Activated CD4-positive, alpha-beta T cell treated with anti-CD3 and anti-CD28 coated beads for 48 hours (primary cell): ENCODE data around the gene NBL1.

Experiments
- DNase-seq: peaks from one replicate; pipeline ENCODE4 v3.0.0-alpha.2; 2020

NBL1 gene

GRCh38 chr1:19647643-19648042 lies 3.5 kb downstream of the NBL1 start:
- peak; percentile 29 for DNase-seq

DNA sequence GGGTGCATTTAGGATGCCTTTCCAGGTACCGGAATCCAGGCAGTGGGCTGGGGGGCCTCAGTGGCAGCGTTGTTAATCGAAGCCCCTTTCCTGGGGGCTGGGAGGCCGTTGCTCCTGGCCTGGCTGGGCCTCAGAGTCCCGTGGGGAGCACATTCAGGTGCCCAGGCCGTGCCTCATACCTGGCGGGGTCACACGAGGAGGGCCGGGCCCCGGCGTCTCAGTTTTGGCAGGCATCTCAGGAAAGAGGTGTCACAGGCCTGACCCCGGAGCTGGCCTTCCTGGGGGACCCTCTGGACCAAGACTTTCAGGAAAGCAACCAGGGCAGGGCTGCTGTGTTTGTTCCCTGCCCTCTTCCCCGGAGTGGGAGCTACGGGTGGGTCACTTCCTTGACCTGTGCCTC lies 4.1 kb downstream of the NBL1 start:
- DNase-seq, result no peak

DNA sequence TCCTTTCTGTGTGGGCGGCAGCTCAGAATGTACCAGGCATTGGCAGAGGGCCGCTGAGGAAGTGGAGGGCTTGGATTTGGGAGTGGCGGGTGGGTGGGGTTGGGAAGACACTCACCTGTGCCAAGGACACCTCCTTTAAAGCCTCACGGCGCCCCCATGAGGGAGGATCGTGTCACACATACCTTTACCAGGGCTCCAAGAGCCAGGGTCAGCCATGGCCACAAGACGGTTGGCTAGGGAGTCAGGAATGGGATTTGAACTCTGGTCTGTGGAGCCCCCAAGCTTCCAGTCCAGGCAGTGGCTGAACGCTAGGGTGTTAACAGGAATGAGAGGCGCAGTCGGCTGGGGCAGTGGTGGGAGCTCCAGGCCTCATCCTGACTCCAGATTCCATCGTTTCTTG lies 4.6 kb downstream of the NBL1 start:
- peak; percentile 37 for DNase-seq

GRCh38 chr1:19650416-19651140 lies 6.5 kb downstream of the NBL1 start:
- no peak for DNase-seq

DNA sequence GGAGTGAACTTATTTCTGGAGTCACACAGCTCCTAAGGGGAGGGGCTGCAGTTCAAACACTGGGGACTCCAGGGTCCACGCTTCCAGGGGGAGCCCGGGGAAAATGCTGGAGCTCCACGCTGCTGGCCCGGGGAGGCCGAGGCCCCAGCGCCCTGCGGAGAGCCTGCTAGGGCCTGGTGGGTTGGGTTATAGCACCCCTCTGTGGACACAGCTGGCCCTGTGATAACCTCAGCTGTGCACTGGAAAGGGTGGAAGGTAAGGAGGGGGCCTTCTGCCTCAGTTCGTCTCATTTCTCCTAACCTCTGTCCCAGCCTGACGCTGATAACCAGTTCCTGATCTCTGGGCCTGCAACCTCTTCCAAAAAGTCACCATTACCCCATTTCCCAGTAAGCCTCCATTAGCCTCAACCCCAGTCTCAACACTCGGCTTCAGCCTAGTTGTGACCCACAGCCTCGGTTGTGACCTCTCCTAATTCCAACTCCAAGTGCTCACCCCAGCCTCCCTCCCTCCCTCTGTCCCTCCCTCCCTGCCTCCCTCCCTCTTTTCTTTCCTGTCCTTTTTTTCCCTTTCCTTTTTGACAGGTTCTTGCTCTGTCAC lies 7.1 kb downstream of the NBL1 start:
- peak; percentile 65 for DNase-seq

- DNase-seq, result no peak
These were observed 10.3 kb downstream of the NBL1 start for GRCh38 chr1:19654386-19654785.

DNA sequence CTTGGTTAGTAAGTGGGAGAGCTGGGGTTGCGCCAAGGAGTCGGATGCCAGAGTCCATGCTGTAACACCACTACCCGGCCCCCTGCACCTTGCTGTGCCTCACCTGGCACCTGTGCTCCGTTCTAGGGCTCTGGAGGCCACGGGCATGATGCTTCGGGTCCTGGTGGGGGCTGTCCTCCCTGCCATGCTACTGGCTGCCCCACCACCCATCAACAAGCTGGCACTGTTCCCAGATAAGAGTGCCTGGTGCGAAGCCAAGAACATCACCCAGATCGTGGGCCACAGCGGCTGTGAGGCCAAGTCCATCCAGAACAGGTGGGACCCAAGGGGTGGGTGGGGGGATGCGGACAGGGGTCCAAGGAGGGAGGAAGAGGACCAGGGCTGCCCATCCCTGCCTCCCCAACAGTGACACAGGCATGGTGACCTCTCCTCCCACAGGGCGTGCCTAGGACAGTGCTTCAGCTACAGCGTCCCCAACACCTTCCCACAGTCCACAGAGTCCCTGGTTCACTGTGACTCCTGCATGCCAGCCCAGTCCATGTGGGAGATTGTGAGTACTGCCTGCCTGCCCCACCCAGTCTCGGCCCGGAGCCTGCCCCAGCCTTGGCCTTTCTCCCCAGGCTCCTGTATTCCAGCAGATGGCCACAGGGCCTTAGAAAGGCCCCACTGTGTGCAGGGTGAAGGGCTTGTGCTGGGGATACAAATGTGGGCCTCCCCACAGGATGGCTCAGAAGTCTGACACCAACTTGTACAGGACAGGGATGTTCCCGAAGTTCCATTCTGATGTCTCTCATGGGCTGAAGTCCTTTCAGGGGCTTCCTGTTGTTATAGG lies 11.0 kb downstream of the NBL1 start:
- no peak for DNase-seq

DNA sequence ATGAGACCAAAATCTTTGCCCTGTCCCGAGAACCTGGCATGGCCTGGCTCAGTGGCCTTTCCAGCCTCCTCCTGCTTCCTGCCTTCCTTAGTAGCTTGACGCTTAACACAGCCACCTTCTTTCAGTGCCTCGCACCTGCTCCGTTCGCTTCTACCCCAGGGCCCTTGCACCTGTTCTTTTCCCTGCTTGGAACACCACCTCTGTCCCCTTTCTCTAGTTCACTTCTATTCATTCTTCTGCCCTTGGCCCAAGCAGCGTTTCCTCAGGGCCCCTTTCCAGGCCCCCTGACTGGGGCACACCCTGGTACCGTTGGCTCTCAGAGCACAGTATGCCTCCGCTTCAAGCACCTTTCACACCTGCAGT lies 11.6 kb downstream of the NBL1 start:
- no peak for DNase-seq

DNA sequence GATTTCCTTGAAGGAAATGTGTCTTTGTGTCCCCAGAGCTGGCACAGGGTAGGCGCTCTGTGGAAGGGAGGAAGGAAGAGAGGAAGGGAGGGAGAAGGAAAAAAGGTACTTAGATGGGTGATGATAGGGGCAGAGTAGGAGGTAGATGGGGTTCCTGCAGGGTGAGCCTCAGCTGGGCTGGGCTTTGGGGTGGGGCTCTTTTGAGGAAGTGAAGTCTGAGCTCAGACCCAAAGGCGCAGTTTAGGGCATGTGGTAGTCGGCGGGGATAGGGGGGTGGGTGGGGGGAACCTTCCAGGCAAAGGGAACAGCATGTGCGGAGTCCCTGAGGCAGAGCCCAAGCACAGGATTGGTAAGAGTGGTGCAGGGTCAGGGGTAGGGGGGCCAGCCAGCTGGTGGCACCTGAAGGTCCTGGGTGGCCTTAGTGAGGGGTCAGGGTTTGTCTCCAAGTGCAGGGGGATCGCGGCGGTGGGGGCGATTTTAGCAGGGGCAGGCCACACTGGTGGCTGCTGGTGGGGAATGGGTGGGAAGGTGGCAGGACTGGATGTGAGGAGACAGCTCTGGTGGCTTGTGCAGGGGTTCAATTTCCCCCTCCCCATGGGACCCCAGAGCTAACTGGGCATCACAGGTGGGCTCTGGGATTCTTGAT lies 12.1 kb downstream of the NBL1 start:
- no peak for DNase-seq

DNA sequence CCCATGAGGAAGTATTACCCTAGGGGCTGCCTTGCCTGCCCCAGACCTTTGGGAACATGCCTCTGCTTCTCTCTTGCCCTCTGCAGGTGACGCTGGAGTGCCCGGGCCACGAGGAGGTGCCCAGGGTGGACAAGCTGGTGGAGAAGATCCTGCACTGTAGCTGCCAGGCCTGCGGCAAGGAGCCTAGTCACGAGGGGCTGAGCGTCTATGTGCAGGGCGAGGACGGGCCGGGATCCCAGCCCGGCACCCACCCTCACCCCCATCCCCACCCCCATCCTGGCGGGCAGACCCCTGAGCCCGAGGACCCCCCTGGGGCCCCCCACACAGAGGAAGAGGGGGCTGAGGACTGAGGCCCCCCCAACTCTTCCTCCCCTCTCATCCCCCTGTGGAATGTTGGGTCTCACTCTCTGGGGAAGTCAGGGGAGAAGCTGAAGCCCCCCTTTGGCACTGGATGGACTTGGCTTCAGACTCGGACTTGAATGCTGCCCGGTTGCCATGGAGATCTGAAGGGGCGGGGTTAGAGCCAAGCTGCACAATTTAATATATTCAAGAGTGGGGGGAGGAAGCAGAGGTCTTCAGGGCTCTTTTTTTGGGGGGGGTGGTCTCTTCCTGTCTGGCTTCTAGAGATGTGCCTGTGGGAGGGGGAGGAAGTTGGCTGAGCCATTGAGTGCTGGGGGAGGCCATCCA lies 12.8 kb downstream of the NBL1 start:
- DNase-seq, result no peak

DNA sequence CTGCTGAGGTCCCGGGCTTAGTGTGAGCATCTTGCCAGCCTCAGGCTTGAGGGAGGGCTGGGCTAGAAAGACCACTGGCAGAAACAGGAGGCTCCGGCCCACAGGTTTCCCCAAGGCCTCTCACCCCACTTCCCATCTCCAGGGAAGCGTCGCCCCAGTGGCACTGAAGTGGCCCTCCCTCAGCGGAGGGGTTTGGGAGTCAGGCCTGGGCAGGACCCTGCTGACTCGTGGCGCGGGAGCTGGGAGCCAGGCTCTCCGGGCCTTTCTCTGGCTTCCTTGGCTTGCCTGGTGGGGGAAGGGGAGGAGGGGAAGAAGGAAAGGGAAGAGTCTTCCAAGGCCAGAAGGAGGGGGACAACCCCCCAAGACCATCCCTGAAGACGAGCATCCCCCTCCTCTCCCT lies 13.4 kb downstream of the NBL1 start:
- DNase-seq, result no peak

DNA sequence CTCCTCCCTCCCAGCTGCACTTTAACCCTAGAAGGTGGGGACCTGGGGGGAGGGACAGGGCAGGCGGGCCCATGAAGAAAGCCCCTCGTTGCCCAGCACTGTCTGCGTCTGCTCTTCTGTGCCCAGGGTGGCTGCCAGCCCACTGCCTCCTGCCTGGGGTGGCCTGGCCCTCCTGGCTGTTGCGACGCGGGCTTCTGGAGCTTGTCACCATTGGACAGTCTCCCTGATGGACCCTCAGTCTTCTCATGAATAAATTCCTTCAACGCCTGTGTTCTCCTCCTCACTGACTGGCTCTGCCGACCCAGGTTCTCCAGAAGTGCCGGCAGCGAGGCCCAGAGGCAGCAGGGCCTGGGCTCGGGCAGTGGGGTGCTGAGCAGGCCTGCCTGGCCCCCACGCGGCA lies 14.1 kb downstream of the NBL1 start:
- DNase-seq, result no peak

- peak; percentile 64 for DNase-seq
These were observed 17.7 kb downstream of the NBL1 start for GRCh38 chr1:19661721-19662228.

DNA sequence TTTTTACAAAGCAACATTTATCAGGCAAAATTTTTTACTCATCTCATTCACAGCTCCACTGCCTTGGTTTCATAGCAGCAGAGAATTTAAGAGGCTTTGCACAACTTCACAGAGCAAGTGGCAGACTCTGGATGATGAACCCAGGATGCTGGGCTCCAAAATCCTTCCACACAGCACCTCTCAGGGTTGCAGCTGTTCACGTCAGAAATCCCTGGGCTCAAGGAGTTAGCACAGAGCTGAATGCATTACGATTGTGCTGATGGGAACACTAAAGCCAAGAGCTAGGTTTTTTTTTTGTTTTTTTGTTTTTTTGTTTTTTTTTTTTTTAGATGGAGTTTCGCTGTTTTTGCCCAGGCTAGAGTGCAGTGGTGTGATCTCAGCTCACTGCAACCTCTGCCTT lies 18.2 kb downstream of the NBL1 start:
- no peak for DNase-seq

- DNase-seq, result peak; percentile 51
These were observed 20.5 kb downstream of the NBL1 start, which contains the start of gene HTR6 for GRCh38 chr1:19664453-19665185. TSS of gene HTR6 (plus strand) at chr1:19664875. CDS start at chr1:19665754, 879 bp downstream.

- DNase-seq, result no peak
These were observed 21.0 kb downstream of the NBL1 start for GRCh38 chr1:19665186-19665495.

DNA sequence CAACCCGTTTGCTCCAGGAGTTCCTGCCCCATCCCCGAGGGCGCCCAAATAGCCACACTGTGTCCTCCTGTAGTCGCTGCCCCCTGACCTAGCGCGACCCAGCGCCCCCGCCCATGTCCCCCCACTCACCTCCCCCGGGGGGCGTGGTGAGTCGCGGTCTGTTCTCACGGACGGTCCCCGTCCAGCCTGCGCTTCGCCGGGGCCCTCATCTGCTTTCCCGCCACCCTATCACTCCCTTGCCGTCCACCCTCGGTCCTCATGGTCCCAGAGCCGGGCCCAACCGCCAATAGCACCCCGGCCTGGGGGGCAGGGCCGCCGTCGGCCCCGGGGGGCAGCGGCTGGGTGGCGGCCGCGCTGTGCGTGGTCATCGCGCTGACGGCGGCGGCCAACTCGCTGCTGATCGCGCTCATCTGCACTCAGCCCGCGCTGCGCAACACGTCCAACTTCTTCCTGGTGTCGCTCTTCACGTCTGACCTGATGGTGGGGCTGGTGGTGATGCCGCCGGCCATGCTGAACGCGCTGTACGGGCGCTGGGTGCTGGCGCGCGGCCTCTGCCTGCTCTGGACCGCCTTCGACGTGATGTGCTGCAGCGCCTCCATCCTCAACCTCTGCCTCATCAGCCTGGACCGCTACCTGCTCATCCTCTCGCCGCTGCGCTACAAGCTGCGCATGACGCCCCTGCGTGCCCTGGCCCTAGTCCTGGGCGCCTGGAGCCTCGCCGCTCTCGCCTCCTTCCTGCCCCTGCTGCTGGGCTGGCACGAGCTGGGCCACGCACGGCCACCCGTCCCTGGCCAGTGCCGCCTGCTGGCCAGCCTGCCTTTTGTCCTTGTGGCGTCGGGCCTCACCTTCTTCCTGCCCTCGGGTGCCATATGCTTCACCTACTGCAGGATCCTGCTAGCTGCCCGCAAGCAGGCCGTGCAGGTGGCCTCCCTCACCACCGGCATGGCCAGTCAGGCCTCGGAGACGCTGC lies 21.7 kb downstream of the NBL1 start:
- DNase-seq, result no peak

- DNase-seq, result no peak
These were observed 24.8 kb downstream of the NBL1 start for GRCh38 chr1:19668888-19669287.

DNA sequence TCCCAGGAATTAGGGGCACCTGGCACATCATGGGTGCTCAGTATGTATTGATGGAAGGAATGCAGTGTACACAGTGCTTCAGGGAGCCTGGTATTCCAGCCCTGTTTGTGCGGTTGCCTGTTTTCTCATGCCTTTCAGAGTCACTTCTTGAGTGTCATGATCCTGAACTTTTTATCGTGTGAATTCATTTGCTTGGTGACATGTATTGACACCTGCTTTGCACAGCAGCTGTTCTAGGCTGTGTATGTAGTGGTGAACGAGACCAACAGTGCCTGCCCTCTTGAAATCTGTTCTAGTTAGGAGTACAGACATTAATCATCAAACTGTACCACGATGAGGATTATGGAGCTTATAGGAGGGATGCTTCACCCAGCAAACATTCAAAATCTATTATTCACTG lies 26.7 kb downstream of the NBL1 start:
- DNase-seq, result no peak

DNA sequence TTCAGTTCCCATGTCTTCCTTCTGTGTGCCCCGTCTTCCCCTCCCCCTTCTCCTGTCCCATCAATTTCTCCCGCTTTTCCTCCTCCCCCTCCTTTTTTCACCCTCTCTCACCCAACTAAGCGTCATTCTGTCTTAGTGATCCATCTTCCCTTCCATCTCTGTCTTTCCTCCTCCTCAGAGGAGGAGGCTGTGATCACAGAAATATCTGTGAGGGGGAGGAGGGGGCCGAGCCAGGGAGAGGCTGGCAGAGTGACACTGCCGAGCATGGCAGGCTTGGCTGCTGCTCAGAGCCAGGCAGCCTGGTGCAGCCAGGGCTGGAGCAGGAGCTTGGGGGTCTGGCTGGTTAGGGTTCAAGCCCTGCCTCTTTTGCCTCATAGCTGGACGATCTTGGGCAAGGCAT lies 28.1 kb downstream of the NBL1 start:
- no peak for DNase-seq

GRCh38 chr1:19675797-19676196 lies 31.7 kb downstream of the NBL1 start:
- DNase-seq, result no peak
